Brain pericyte (primary cell): ENCODE results near the gene TNIP1.

ENCODE experiments used
- DNase-seq: peaks from one replicate; pipeline ENCODE4 v3.0.0-alpha.2; 2012; ENCODE audit warnings: low read depth, low spot score

TNIP1 gene

DNA sequence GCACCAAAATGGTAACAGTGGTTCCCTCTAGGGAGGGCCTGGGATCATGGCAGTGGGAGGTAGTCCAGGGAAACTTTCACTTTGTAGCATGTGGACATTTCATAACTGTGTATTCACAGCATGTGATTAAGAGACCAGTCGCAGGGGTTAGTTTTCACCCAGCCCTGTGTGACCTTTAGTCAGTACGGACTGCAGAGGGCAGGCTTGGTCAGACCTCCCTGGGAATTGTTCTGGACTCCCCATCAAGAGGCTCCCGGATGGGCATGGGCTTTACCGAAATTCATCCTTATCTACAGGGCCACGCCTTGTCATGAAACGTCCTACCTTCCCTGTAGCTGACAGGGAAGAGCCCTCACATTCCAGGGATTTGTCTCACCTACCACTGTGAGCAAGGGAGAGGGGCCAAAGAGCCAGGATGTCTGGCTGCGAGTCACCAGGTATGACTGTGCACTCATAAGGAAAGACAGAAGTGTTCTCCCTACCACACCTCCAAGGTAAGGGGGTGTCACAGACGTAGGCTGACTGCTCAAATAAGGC is 40.6 kb downstream of the TNIP1 start:
- no peak for DNase-seq

GRCh38 chr5:151039665-151040064 is 41.2 kb downstream of the TNIP1 start:
- no peak for DNase-seq

DNA sequence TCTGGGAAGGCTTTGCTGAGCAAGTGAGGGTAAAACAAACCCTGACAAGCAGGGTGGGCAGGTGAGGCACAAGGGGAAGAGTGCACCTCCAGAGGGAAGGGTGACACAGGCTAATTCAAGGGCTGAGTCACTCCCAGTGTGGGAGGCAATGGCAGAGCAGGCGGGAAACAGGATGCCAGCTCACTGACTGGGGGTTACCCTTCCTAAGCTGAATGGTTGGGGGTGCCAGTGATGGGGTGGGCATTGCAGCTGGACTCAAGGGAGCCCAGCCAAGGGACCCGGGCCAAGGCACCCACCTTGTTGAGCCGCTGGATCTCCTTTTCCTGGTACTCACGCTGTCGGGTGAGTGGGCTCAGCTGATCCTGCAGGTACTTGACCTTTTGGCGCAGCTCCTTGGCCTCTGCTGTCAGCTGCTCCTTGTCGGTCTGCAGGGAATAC is 42.0 kb downstream of the TNIP1 start:
- DNase-seq: no peak

DNA sequence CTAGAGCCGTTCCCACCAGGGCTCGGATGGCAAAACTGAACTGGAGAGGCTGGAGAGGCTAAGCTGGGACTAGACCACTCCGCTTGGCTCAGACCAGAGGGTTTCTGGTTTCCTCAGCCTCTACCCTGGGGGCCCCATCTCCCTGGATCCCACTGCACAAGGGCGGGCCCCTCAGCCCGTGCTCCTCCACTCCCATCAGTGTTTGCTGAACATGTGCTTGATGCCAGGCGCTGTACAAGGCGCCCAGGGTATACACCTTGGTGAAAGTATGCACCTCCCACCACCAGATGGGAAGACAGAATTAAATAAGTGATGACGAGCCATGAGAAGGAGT is 42.5 kb downstream of the TNIP1 start:
- no peak for DNase-seq

GRCh38 chr5:151037561-151038411 is 43.0 kb downstream of the TNIP1 start:
- DNase-seq: peak; percentile 31

- no peak for DNase-seq
Observed at GRCh38 chr5:151036556-151036955, 44.3 kb downstream of the TNIP1 start.

DNA sequence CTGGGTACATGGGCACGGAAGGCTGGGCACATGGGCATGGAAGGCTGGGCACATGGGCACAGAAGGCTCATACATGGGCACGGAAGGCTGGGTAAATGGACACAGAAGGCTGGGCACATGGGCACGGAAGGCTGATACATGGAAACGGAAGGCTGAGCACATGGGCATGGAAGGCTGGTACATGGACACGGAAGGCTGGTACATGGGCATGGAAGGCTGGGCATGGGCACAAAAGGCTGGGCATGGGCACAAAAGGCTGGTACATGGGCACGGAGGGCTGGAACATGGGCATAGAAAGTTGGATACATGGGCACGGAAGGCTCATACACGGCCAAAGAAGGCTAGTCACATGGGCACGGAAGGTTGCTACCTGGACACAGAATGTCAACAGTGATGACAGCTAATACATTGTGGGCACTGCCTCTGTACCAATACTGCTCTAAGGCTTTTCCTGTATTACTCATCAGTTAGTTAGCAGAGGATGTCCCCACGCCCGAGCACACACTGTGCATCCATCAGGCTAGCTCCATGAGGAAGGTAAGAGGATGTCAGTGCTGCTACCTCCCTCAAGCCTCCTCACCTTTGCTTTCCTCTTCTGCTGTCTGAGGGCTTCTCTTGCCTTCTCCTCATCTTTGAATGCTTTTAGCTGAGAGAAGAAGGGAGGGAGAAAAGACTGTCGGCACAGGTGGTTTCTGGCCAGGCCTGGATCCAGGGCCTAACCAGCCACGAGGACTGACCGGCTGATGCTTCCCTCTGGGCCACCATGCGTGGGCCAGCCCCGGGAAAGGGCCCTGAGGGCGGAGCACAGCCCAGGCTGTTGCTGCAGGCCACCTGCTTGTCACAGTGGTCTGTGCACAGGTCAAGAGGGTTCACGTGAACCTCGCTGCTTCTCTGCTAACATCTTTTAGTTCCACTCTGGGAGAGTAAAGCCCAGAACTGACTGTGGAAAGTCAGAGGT is 46.1 kb downstream of the TNIP1 start:
- DNase-seq: no peak

DNA sequence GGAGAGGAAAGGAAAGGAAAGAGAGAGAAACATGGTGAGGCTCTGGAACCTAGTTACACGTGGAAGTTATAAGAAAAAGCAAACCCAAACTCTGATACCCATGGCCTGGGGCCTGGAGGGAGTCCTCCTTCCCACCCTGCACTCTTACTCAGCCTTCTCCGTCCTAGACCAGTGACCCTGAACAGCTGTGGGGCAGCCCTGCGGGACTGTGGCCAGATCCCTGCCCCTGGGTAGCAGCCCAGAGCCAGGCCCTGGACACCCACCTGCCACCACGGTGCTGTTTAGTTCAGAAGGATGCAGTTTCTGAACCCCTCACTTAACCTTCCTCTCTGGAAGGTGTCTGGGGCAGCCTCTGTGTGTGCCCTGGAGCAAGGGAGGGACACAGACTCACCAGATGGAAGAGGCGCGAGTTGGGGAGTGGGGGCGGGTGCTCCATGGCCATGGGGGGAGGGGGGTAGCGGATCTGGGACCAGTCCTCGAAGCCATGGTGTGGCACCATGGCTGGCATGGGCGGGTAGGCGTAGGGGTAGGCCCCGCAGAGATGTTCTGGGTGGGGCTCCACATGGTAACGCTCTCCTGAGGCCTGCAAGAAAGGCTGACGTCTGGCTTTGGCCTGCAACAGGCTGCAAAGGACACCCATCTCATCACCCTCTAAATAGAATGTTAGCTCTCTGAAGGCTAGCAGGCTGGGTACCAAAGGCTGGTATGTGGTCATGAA is 47.5 kb downstream of the TNIP1 start:
- no peak for DNase-seq

GRCh38 chr5:151031554-151031953 is 49.3 kb downstream of the TNIP1 start:
- DNase-seq: no peak

GRCh38 chr5:151030379-151030778 is 50.5 kb downstream of the TNIP1 start:
- no peak for DNase-seq

GRCh38 chr5:151030056-151030336 is 50.8 kb downstream of the TNIP1 start:
- no peak for DNase-seq

DNA sequence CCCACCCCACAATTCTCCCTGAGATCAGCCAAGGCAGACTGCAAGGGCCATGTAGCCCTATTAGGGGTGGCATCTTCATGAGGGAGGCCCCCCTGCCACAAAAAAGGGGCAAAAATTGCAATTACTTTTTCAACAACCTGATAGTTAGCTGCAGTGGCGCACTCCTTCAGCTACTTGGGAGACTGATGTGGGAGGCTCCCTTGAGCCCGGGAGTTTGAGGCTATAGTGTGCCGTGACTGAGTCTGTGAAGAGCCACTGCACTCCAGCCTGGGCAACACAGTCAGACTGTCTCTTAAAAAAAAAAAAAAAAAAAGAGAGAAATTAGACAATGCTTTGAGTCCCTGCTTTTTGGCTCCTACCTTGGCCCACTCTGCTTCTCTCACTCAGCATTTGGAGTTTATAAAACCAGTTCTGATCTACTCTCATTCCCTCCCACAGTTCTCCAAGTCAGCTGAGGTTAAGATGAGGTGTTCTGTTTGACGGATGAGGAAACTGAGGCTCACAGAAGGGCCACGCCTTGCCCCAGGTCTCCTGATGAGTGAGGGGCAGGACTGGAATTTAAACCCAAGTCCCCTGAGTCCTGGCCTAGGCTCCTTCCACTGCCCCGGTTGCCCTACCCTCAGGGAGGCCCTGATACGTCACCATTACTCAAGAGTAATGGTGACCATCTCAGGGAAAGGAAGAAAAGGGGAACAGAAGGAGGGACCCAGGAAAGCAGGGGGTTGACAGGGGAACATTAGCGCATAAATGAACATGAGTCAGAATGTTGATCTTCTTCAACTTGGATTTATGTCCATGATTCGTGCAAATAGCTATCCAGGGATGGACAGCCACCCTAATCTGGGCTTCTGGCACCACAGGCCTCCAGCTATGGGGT is 51.4 kb downstream of the TNIP1 start:
- DNase-seq: no peak

DNA sequence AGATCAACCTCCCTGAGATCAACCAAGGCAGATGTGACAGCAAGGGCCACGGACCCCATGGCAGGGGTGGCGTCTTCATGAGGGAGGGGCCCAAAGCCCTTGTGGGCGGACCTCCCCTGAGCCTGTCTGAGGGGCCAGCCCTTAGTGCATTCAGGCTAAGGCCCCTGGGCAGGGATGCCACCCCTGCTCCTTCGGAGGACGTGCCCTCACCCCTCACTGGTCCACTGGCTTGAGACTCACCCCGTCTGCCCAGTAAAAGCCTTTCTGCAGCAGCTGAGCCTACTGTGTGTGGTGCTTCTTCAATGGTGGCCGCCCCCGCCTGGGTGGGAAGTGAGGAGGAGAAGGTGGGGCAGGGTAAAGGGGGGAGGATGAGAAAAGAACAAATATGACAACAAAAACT is 52.1 kb downstream of the TNIP1 start:
- no peak for DNase-seq

DNA sequence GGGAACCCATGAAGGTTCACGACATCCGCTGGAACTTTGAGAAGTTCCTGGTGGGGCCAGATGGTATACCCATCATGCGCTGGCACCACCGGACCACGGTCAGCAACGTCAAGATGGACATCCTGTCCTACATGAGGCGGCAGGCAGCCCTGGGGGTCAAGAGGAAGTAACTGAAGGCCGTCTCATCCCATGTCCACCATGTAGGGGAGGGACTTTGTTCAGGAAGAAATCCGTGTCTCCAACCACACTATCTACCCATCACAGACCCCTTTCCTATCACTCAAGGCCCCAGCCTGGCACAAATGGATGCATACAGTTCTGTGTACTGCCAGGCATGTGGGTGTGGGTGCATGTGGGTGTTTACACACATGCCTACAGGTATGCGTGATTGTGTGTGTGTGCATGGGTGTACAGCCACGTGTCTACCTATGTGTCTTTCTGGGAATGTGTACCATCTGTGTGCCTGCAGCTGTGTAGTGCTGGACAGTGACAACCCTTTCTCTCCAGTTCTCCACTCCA is 52.8 kb downstream of the TNIP1 start:
- no peak for DNase-seq

DNA sequence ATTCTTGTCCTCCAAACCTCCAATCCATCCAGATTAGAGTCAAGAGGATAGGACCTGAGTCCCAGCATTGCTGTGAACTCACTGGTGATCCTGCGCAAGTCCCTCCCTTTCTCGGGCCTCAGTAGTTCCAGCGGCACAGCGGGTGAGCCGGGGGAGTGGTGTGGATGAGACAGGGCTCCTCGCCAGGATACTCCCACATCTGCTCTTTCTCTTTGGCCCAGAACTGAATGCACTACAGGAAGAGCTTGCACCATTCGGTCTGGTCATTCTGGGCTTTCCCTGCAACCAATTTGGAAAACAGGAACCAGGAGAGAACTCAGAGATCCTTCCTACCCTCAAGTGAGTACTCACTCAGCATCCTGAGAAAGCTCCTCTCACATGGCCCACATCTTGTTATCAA is 54.2 kb downstream of the TNIP1 start:
- no peak for DNase-seq

DNA sequence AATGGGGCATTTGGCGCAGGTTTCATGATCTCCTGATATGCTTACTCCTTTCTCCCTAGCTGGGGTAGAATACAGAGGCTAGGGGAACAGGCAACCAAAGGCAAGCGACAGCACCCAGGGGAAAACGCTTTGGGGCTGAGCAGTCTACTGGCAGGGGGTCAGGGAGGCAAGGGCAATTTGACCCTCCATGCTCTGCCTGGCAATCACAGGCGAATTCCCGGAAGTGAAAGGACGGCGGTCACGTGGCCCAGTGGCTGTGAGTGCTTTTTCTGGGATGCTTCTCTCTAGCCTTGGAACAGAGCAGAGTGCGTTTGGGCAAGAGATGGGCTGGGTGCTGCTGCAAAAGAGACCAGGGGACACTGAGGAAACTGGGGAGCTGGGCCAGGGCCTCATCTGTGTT is 54.7 kb downstream of the TNIP1 start:
- DNase-seq: no peak

- DNase-seq: no peak
Observed at GRCh38 chr5:151025250-151025606, 55.6 kb downstream of the TNIP1 start.

DNA sequence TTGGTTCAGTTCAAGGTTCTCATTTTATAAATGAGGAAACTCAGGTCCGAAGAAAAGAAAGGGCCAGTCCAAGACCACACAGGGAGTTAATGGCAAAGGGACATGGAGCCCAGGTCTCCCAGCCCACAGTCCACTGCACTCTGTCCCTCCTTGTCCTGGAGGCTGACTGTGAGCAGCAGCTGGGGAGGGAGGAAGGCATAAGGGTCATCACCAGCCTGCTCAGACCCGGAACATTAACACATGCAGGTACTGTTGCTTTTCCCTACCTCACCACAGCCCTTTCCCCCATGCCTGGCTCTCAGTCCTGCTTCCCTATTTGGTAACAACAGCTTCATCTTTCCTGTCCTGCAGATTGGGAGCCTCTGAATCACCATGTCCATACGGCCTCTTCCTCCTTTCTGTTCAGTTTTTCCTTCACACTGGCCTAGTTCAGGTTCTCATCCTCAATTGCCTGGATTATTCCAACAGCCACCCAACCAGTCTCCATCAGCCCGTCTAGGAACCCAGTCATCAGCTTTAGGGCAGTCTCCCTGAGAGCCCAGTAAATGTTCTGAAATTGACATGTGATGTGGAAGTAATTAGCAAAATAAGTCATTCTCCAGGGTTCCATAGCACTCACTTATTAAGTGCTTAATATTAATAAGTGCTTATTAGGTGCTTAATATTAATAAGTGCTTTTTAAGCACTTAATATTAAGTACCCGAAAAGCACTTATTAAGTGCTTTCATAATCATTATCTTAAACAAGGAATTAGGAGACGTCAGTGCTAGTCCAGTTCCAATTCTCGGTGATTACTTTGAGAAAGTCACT is 56.2 kb downstream of the TNIP1 start:
- DNase-seq: no peak

GRCh38 chr5:151023651-151024050 is 57.2 kb downstream of the TNIP1 start:
- no peak for DNase-seq

GRCh38 chr5:151023047-151023615 is 57.7 kb downstream of the TNIP1 start:
- DNase-seq: no peak
